ENCODE measurements around the gene ASB8. TPM values are rescaled to one million over a fixed set of nuclear protein-coding genes. Genes with fewer than 3 reads are reported as not detected.

The ASB8 gene
- total and polyA plus RNA-seq, 7 donors: 49.3 to 477 (median 206) TPM

DNA sequence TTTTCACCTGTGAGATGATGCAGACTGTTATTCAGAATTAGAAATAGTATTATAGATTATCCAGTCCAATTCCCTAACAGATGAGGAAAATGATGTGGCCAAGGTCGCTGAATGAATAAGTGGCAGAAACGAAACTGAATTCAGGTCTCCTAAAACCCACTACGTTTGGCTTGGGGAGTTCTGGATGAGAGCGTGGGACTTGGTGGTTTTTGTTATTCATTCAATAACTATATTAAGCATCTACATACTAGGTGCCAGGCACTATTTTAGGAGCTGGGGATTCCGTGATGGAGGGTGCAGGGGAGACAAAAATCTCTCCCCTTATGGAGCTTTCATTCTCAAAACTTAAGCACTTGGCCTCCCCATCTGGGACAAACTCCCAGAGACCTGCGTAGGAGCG lies 25.3 kb upstream of the ASB8 start:
- TF ChIP-seq, protein P1, sequence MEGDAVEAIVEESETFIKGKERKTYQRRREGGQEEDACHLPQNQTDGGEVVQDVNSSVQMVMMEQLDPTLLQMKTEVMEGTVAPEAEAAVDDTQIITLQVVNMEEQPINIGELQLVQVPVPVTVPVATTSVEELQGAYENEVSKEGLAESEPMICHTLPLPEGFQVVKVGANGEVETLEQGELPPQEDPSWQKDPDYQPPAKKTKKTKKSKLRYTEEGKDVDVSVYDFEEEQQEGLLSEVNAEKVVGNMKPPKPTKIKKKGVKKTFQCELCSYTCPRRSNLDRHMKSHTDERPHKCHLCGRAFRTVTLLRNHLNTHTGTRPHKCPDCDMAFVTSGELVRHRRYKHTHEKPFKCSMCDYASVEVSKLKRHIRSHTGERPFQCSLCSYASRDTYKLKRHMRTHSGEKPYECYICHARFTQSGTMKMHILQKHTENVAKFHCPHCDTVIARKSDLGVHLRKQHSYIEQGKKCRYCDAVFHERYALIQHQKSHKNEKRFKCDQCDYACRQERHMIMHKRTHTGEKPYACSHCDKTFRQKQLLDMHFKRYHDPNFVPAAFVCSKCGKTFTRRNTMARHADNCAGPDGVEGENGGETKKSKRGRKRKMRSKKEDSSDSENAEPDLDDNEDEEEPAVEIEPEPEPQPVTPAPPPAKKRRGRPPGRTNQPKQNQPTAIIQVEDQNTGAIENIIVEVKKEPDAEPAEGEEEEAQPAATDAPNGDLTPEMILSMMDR (IDR thresholded peaks at IDR 0.05): no peak
- Histone ChIP-seq H3K4me1 (peaks cover 21% of the 10 kb centered on the region), H3K4me3 (peak overlapping the region; percentile 74), H3K27ac (no peak overlapping the region), H3K36me3 (ENCODE audit: insufficient read depth in 1 of 2, low read depth in 1 of 2) (no peaks in the 10 kb centered on the region), H3K27me3 (ENCODE audit: insufficient read depth in 3 of 3, low read length in 2 of 3) (peaks cover 3 to 57% (median 13%) of the 10 kb centered on the region in 3 donors), H3K9me3 (no peaks in the 10 kb centered on the region)
- WGBS, 3 donors: 5 to 9% (median 8%) methylated on average over 7 of the region's 7 CpGs
- ATAC-seq (no peak), DNase-seq (no peak)
- intact Hi-C loops (cut with DNase I): loop anchor here (10.0 kb wide), 1 partner anchor 442 kb away; no protein-coding TSS in a partner anchor

DNA sequence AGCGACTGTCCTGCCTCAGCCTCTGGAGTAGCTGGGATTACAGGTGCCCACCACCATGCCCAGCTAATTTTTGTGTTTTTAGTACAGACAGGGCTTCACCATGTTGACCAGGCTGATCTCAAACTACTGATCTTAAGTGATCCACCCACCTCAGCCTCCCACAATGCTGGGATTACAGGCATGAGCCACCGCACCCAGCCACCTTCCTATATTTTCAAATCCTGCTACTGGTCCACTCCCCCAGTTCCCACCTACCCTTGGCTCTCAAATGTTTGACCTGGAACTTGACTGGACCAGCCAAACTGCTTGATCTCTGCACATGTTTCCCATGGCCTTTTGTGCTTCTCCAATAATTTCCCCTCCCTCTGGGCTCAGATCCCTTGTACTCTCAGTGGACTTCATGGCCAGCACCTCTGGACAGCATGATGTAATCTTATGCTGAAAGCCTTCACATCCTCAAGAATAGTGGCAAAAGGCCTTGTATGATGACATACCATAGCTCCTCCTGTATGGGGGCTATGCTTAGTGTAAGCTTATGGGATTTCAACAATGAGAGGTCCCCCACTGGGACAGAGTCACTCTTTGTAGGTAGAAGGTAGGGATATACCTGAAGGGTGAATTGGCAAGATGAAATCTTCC lies 23.7 kb upstream of the ASB8 start:
- Histone ChIP-seq H3K9me3 (no peaks in the 10 kb centered on the region), H3K36me3 (ENCODE audit: insufficient read depth in 1 of 2, low read depth in 1 of 2) (no peaks in the 10 kb centered on the region), H3K4me3 (no peak overlapping the region), H3K4me1 (peaks cover 21% of the 10 kb centered on the region), H3K27ac (no peak overlapping the region), H3K27me3 (ENCODE audit: insufficient read depth in 3 of 3, low read length in 2 of 3) (peaks cover 3 to 55% (median 13%) of the 10 kb centered on the region in 3 donors)
- ATAC-seq (no peak), DNase-seq (no peak)
- intact Hi-C loops (cut with DNase I): loop anchor here (10.0 kb wide), 1 partner anchor 444 kb away; no protein-coding TSS in a partner anchor
- TF ChIP-seq, protein P1 (IDR thresholded peaks at IDR 0.05): no peak
- 84 to 97% (median 93%) methylated on average over 2 of the region's 2 CpGs for WGBS, 3 donors

DNA sequence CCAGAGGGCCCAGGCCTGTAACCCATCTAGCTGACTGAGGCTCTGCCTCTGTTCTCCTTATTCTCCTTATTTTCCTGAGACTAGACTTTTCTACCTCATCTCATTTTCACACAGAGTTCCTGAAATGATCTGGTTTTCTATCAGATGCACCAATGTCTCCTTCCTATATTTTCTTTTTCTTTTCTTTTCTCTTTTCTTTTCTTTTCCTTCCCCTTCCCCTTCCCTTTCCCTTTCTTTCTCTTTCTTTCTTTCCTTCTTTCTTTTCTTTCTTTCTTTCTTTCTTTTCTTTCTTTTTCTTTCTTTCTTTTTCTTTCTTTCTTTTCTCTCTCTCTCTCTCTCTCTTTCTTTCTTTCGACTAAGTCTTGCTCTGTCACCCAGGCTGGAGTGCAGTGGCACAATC lies 23.1 kb upstream of the ASB8 start:
- Histone ChIP-seq H3K4me3 (no peak overlapping the region), H3K27ac (no peak overlapping the region), H3K27me3 (ENCODE audit: insufficient read depth in 3 of 3, low read length in 2 of 3) (peaks cover 3 to 50% (median 11%) of the 10 kb centered on the region in 3 donors), H3K36me3 (ENCODE audit: insufficient read depth in 1 of 2, low read depth in 1 of 2) (no peaks in the 10 kb centered on the region), H3K9me3 (no peaks in the 10 kb centered on the region), H3K4me1 (peaks cover 21% of the 10 kb centered on the region)
- ATAC-seq: no peak
- intact Hi-C loops (cut with DNase I): loop anchor here (10.0 kb wide), 1 partner anchor 444 kb away; no protein-coding TSS in a partner anchor
- TF ChIP-seq, protein P1 (IDR thresholded peaks at IDR 0.05): no peak
- 80 to 83% (median 80%) methylated on average over 1 of the region's 1 CpG for WGBS, 3 donors
- no peak for DNase-seq

DNA sequence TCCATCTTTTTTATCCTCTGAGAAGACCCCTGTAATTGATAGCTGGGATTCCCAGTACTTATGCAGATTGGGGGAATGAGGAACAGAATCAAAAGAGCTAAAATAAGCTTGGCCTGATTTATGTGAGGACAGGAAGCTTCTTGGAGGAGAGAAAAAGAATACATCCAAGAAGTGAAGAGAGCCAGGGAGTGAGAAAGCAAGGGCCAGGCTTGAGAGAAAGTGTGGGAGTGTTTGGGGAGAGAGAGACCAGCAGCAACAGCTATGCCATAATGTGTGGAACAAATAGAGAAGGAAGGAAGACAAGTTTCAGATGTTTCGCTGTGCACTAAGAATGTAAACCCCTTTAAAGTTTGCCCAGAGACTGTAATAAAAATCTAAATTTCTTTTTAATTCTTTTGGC lies 22.2 kb upstream of the ASB8 start:
- ATAC-seq (no peak), DNase-seq (no peak)
- WGBS, 3 donors: 82 to 93% (median 89%) methylated on average over 1 of the region's 1 CpG
- Histone ChIP-seq H3K4me1 (peaks cover 19% of the 10 kb centered on the region), H3K27ac (no peak overlapping the region), H3K9me3 (no peaks in the 10 kb centered on the region), H3K4me3 (no peak overlapping the region), H3K36me3 (ENCODE audit: insufficient read depth in 1 of 2, low read depth in 1 of 2) (no peaks in the 10 kb centered on the region), H3K27me3 (ENCODE audit: insufficient read depth in 3 of 3, low read length in 2 of 3) (peaks cover 3 to 46% (median 6%) of the 10 kb centered on the region in 3 donors)
- TF ChIP-seq, protein P1 (IDR thresholded peaks at IDR 0.05): no peak
- intact Hi-C loops (cut with DNase I): loop anchor here in 1 of 2 donors (10.0 kb wide), 1 partner anchor 215 kb away; the partner anchor contains the start of gene TMEM106C
